H1 (cell line): ENCODE results near the gene EFNA3. TPM values are rescaled to one million over a fixed set of nuclear protein-coding genes. Genes with fewer than 3 reads are reported as not detected.

Source experiments
- CHD2 ChIP-seq: IDR thresholded peaks from 2 replicates; pipeline ENCODE4 v1.6.1; 2012; ENCODE audit warnings: low read length, improper control_type of control experiment
- CHD7 ChIP-seq: fragments of 300-600 bp; sonication (generic); IDR thresholded peaks from 2 replicates; pipeline ENCODE4 v1.7.1; 2012; ENCODE audit warnings: low read length, moderate library complexity, mild to moderate bottlenecking, inconsistent platforms; ENCODE audit not compliant: insufficient replicate concordance
- E2F6 ChIP-seq: IDR thresholded peaks from 2 replicates; pipeline ENCODE4 v1.6.1; 2012; ENCODE audit warnings: inconsistent platforms
- NRF1 ChIP-seq: IDR thresholded peaks from 2 replicates; pipeline ENCODE4 v1.6.1; 2011; ENCODE audit warnings: mild to moderate bottlenecking, low read depth, low read length, improper control_type of control experiment
- SIRT6 ChIP-seq: IDR thresholded peaks from one replicate; pipeline ENCODE4 v1.7.1; 2012; ENCODE audit warnings: low read length, inconsistent platforms
- USF2 ChIP-seq: IDR thresholded peaks from 2 replicates; pipeline ENCODE4 v1.6.1; 2011; ENCODE audit warnings: low read length, improper control_type of control experiment
- YY1 ChIP-seq: IDR thresholded peaks from 2 replicates; pipeline ENCODE4 v1.6.1; 2011; ENCODE audit warnings: low read depth, mild to moderate bottlenecking, low read length
- polyA plus RNA-seq, 7 experiments: library from polyadenylated mRNA; depleted of rRNA in 3 of 7; stranded (reverse) in 5 of 7; unstranded in 2 of 7; fragments of >200 nt in 5 of 7; fragments of 200-250 nt in 2 of 7; gene quantifications; 1 replicate in 5 of 7; 2 replicates in 1 of 7; 4 replicates in 1 of 7; pipeline versions ENCODE4 v1.2.1 to v1.2.3, GENCODE V29; 2011 to 2013; ENCODE audit warnings: missing spikeins in 2 of 7, mixed read lengths in 2 of 7
- total RNA-seq: library from RNA; stranded (reverse); fragmentation: NEBNext Ultra II Directional; extraction: Animal tissue kit (Norgen Biotek cat#: 25700); gene quantifications from 2 replicates; pipeline ENCODE4 v1.2.1, GENCODE V29; 2021

Gene EFNA3
- total and polyA plus RNA-seq, 2 of the 8 experiments (the other 6 are each of a cell fraction or from before 2014, with no cell fraction given): 10.8 to 13.8 TPM

- TF ChIP-seq NRF1 (no peak), USF2 (no peak), CHD2 (0 out of 2 replicates have a peak, but pooled peaks have one; percentile 40), CHD7 (no peak), YY1 (no peak), E2F6 (no peak), SIRT6 (no peak)
- TF ChIP-seq, all 59 proteins: peak for 29
Measured at GRCh38 chr1:155084722-155085503, 6.3 kb downstream of the EFNA3 start (continued).
